GM19467 (cell line): Measurements from ENCODE around the gene KRT7.
"Not testable (repeated sequence)": the region's sequence is repeated elsewhere in the genome, so short reads cannot be mapped to it uniquely, and the experiment has no call there.

Source experiments
- ATAC-seq: cut with Tn5 transposase; IDR thresholded peaks from one replicate; pipeline ENCODE4 v1.9.1; 2021; ENCODE audit warnings: mild to moderate bottlenecking, moderate library complexity; ENCODE audit not compliant: unreplicated experiment

KRT7 gene

DNA sequence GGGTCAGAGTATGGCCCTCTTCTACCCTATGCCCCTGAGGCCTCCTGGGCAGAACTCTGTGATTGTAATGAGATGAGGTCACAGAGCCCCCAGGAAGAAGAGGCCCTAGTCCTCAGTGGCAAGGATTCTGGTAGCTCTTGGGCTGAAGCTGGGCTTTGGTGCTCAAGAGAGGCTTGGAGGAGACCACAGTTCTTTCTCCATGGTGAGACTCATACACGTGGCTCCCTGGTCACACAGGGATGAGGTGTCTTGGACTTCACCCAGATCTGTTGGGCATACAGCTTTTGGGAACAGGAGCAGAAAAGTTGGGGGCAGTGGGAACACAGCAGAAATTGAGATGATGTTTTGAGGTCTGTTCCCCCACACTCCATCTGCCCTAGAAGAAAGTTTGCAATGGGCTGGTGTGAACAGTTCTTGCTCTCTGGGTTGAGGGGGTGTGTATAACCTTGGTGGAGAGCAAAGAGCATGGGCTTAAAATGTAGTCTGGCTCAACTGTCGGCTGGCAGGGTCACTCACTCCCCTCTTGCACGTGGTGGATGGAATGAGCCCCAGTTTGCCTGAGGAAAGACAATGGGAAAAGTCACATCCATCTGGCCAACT, 41.6 kb downstream of the KRT7 start, which contains the start of gene KRT86:
TSS of gene KRT86 (plus strand) at position 125 of the 600 bp plus-strand sequence. CDS start 27,272 bp downstream, outside the sequence.
- ATAC-seq, result no peak

DNA sequence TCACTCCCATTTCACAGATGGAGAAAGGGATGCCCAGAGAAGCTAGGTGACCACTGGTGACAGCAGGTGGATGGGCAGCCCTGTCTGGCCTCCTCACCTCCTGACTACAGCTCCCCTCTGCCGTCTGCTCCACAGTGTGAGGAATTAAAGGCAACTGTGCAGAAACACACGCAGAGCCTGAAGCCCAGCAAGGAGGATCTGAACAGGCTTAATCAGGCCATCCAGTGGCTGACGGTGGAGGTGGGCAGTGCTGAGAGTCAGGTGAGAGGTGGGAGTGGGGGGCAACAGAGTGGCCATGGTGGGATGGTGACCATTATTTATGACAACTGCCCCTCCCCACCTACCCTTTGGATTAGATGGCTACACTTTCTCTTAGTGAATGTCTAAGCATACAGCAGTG, 42.6 kb downstream of the KRT7 start:
- ATAC-seq, result no peak

DNA sequence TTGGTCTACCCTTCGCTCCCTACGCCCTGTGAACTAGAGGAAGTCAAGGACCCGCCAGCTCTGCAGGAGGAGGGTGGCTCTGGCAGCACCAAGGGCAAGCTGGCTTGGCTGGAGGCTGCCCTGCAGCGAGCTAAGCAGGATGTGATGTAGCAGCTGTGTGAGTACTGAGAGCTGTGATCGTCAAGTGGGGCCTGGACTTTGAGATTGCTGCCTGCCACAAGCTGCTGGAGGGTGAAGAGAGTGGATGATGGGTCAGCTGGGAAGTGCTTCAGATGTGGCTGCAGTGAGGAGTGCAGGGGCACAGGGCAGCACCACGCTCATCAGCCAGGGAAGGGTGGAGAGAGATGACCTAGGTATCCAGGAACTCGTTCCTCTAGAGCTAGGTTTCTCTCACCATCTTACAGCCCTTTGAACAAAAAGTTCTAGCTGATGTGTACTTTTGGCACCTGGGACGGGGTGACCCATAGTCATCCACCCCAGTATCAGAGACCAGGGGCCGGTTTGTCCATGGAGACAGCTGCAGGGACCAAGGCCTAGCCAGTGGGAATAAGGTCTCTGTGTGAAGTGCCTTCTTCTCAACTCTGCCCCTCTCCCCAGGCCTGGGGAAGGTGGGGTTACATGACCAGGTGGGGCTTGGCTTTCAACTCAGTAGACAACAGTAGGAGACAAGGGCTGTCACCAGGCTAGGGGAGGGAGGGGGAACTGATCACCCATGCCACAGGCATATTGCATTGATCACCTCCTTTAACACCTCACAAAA, 44.6 kb downstream of the KRT7 start:
- no peak for ATAC-seq

DNA sequence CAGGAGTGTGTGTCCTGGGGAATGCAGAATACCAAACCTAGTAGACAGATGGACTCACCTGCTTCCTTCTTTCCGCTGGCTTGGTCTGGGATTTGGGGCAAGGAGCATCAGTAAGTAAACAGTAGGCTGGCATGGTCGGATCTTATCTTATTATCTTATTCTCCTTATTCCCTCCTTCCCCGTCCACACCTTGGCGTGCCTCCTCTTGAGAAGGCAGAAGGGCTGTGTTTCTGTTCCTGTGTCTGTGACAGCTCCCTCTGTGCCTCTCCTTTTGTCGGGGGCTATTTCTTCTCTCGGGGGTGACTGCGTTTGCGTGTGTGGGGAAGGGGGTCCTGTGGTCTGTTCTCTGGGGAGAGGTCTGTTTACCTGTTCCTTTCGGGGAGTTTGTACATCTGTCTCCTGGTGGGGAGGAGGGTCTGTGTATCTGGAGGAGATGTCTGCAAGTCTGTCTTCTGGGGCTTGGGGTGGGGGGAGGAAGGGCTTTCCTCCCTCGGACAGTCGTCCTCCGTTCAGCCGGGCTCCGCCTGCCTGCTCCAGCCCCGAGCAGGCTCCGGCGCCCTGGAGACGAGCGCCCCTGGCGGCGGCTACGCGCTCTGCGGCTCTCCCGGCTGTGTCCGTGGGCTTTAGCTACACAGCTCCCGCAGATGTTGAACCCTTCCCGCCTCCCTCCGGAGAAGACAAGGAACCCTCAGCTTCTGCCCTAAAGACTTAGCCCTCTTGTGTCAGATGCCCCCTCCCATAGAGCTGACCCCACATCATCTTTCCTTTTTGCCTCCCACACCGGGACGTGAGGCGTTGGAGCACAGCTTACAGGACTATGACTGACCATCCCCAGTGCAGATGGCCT, 45.8 kb downstream of the KRT7 start:
- no peak for ATAC-seq

DNA sequence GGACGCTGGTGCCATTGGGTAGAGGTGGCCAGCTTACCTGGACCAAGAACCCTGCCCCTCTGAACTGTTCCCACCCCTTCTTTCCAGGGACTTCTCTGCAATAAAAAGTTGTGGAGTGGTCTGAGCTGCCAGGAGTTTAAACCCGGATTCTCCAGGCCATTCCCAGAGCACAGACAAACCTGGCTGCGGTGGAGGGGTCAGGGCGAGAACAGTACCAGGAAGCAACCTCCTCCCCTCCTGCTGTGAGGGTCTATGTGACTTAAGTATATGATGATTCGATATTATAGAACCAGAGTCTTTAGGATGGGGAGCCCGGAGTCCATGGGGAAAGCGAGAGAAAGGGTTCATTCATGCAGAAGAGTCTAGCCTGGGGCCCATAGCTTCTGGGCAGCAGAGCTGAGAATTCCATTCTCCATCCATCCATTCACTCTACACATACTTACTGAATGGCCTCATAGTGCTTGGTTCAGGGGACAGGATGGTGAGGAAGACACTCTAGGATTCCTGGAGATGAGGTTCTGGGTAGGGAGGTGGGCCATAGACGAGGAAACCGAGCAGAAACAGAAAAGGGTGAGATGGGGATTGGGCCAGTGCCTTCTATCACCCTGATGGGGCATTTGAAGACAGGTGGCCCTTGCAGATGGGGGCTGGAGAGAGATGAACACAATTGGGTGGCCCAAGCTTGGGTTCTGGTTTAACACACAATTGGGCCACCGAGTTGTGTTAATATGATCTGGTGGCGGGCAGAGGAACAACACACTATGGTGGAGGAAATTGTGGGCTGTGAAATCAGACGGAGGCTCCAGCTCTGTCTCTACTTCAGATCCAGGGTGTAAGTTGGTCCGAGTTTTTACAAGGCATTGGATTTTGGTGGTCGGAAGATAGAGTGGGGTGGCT, 46.6 kb downstream of the KRT7 start:
- ATAC-seq, result no peak

DNA sequence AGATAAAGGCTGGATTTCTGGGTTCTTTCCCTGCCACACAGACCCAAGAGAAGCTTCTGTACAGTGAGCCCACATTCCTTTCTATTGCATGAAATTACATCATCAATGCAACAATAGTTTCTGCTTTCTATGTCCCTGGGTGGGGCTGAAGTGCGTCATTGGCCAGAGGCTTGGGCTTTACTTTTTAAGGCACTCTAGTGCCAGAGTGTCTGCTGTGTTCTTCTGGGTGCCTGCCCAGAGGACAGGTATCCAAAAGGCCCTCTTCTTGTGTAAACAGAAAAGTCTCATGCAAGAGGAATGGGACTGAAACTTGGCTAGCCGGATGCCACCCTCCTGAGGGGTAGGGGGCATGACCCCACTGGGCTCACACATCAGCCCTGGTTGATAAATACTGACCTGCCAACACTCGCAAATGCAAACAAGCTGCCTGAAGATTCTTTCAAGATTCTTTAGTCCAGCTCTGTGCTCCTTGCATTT, 47.3 kb downstream of the KRT7 start:
- ATAC-seq, result no peak

DNA sequence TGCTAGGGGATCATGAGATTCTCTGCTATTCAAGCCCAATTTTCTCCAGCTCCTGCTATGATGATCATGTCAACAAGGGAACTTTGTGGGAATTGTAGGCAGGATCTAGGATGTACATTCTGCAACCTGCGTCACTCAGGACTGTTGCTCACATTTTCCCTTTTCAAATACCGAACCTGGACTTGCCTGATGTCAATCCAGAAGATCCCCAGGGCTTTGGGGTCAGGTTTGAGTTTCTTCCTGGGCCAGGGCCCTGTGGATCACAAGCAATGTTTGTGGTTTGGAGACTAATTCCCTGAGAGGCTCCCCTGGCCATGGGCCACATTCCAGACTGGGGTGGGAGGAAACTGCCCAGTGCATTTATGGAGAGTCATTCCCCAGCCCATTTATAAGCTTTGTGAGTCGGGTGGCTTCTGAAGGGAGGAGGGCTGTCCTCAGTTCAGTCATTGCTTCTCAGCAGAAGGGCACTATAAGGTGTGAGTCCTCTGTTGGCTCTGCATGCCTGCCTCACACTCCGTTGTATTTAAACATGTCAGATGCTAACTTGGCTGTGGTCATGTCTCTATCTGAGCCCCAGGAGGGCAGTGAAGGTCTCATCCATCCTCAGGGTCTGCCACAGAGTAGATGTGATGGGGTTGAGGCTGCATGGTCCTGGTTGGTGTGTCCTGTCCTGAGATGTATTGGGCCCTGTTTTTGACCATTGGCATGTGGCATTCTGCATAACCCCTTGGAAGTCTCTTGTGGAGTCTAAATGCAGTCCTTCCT, 47.9 kb downstream of the KRT7 start:
- no peak for ATAC-seq

DNA sequence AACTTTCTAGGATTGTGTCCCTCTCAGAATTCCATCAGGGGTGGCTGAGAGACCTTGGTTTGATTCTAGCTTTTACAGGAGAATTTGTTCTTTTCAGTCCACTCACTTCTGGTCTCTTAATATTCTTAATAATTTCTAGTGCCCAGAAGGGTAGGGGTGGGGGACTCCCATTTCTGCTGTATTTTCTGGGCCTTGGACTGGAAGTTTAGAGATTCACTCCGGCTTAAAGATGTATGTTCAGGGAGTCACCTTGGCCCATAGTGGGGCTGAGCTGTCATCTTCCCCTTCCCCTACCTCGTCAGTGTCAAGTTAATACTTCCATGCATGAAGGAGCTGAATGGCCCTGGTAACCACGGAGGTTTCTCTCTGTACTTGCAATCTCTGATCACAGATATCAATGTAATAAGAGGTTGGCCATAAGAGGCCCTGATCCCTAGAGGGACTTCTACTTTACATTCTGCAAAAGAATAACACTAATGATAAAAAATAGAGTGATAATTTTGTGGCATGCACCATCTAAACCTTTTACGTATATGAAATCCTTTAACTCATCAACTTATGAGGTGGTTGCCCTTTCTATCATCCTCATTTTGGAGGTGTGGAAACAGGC, 51.6 kb downstream of the KRT7 start:
- ATAC-seq, result no peak

DNA sequence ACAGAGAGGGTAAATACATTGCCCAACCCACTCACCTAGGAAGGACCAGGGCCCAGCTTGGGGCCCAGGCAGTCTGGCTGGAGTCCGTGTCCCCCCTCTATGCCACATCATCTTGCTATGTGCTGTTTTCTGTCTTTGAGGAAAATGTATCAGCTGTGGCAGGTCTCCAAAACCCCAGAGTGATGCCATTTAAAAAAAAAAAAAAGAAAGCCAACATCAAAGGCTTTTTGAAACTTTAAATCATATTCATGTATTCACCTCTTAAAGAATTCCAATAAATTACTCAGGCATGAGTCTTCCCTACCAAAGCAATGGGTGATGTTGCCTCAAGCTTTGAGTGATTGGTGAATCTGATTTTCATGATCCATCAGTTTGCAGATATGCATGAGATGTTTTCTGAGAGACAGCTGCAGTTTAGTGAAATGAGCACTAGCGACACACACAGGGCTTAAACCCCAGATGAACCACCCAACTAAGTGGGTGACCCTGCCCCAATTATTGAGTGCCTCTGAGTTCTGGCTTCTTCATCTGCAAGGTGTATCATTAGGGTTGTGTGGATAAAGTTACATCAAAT, 52.2 kb downstream of the KRT7 start:
- ATAC-seq, result no peak

DNA sequence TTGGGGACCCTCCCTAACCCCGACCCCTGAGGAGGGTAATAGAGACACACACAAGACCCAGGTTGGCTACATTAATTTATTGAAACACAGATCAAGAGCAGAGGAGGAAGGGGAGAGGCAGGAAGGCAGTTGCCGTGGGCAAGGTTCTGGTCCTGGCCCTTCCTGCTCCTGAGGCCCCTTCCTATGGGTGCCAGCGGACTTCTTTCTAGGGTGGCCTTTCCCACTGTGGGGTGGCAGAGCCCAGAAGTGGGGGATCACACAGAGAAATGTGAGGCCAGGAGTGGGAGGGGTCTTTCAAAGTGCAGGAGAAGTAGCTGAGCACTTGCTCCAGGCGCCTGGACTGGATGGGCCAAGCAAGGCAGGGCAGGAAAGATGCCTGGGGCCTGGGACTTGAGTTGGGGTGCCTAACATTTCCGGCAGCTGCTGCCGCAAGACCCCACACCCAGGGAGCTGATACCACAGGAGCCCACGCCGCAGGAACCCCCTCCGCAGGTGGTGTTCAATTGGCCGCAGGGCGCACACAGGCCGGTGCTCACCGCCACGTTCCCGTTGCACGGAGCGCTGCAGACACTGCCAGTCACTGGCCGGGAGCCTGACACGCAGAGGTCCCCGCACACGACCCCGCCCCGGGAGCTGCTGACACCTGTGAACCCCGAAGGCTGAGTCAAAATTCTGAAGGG, 52.9 kb downstream of the KRT7 start:
- ATAC-seq, result no peak

DNA sequence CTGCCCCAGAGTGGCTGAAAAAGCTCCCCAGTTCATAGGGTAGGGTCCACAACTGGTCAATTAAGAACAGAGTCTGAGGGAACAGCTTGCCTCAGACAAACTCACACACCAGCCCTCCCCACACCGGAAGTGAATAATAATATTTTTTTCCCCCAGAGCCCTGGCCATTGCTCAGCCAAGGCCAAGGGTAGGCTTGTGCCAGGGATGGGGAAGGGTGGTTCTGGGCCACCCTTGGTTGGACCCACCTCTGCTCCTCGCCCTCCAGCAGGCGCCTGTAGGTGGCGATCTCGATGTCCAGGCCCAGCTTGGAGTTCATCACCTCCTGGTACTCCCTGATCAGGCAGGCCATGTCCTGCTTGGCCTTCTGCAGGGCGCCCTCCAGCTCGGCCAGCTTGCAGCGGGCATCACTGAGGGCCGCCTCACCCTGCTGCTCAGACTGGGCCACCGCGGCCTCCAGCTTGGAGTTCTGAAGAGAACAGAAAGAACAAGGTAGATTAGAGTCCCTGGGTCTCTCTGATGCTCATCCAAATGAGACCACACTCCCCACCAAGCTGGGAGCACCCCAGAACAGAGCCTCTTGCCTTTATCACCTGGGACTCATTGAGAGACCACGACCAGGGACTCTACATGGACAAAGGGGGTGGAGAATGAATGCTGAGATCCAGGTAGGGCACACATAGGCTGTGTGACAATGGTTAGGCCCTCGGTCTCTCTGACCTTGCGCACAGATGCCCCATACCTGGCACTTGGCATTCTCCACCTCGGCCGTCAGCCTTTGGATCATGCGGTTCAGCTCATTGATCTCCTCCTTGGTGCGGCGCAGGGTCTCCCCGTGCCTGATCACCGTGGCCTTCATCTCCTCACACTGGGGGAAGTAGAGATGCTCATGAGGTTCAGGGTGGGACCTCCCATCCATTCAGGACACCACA, 54.1 kb downstream of the KRT7 start:
- ATAC-seq, result not testable (repeated sequence)

DNA sequence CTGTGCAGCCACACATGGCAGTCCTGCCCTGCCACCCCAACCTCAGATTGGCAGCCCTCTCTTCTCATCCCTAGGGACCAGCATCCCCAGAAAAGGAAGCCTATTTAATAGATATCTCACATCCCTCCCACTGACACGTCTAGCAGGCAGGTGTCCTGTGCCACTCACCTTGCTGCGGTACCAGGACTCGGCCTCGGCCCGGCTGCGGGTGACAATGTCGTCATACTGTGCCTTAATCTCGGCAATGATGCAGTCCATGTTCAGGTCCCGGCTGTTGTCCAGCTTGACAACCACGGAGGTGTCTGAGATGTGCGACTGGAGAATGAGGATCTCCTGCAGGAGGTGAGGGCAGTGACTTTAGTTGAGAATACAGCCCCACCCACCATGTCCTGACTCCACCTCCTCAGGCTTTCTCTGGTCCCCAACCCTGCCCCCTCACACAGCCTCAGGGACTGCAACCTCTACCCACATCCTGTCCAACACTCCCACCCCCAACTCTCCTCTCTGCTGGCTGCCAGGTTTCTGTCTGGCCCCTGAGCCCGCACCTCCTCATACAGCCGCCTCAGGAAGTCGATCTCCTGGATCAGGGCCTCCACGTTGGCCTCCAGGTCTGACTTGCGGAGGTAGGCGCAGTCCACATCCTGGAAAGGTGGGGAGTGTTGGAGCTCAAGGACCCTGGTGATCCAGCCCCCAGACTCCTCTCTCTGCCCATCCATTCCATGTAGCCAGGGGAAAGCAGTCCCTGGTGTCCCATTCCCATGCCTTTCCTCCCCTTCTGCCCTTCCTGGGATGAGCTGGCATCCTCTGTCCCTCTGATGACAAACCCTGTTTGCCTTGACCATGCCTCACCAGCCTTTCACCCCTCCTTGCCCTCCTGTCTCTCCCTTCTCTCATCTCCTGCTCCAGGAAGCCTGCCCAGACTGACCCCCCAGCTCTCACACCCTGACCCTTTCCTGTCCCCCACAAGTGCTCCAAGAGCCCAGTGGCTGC, 55.1 kb downstream of the KRT7 start:
- ATAC-seq, result peak; percentile 91

DNA sequence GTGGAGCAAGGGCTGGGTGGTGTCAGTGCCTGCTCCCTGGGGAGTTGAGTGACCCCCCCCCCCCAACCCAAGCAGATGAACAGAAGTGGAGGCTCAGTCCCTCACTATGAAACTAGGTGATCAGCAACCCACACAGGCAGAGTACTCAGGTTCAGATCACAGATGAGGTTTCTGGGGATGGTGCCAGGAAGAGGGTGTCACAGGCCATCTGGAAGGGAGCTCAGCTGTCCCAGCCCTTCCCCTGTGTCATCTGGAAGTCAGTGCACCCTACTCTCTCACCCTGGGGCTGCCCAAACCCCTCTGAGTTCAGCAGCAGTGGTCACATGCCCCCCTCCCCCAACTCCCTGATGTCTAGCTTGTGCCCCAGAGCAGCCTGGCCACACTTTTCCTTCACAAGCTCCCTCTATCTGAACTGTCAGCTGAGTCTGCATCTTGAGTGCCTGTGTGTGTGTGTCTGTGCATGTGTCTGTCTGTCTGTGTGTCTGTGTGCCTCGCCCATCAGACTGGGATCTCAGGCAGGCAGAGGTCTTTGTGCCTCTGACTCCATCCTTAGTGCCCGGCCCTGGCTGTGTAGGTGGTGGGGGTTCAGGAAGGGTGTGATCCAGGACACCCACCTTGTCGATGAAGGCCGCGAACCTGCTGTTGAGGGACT, 57.6 kb downstream of the KRT7 start:
- ATAC-seq, result not testable (repeated sequence)

DNA sequence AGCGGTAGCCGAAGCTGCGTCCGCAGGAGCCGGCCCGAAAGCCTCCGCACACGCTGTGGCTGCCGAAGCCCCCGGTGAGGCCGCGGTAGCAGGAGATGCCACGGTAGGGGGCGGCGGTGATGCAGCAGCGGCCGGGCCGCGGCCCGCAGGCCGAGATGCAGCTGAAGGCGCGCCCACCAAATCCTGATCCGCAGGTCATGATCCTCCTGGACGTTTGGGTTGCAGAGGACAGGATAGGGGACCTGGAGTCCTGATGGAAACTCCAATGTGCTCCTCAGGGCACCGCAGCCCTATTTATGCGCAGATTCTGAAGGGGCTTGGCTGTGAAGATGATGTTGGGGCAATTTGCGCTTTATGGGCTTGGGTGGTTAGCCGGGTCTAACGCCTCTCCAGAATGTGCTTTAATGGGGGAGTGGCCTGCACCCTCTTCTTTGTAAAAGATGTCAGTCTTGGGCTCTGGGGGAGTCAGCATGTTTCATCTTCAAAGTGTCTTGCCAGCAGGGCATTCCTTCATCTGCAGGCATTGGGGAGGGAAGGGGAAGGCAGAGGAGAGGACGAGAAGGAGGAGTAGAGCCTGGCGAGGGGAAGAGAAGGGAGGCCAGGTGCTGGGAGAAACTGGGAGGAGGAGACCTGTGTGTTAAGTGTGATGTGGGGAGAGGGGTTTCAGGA, 58.4 kb downstream of the KRT7 start, which contains the start of gene KRT81:
TSS of gene KRT81 (minus strand) at position 268 of the 669 bp plus-strand sequence. CDS start at position 199, 69 bp downstream.
- ATAC-seq, result no peak

DNA sequence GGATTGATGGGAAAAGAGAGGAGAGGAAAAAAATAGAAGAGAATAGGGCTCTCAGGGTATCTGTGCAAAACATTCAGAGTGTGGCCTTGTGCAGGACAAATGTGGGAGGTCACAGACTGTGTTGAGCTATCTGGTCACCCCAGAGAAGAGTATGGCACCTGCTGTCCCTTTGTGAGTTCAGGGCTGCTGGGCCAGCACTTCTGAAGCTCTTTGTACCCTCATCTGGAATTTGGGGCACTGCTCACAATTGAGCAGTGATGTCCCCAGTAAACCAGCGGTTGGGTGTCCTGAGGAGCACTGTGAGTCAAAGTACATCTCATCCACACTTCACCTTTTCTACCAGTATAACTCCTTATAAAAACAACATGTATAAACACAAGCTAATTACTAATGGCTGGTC, 60.9 kb downstream of the KRT7 start:
- ATAC-seq, result no peak
